Cardiac muscle cell (in vitro differentiated cells and primary cell): ENCODE measurements around the gene HGF. TPM values are rescaled to one million over a fixed set of nuclear protein-coding genes. Genes with fewer than 3 reads are reported as not detected.

Experiments
- DNase-seq, 2 donors: peaks; one replicate each; pipeline versions ENCODE4 v3.0.0 to v3.0.0-alpha.2; 2010 to 2017; ENCODE audit warnings: low read depth in 1 of 2, low spot score in 1 of 2
- H3K27ac ChIP-seq: fragments of 200-600 bp; sonication (generic); 2 replicates; pipeline ENCODE4 v1.5.1; 2016
- H3K27me3 ChIP-seq: fragments of 200-600 bp; sonication (generic); 2 replicates; pipeline ENCODE4 v1.6.0; 2016; ENCODE audit warnings: control low read depth
- H3K36me3 ChIP-seq: fragments of 200-600 bp; sonication (generic); 2 replicates; pipeline ENCODE4 v1.5.1; 2016; ENCODE audit warnings: control low read depth
- H3K4me1 ChIP-seq: fragments of 200-600 bp; sonication (generic); 2 replicates; pipeline ENCODE4 v1.8.1; 2017; ENCODE audit warnings: low read depth, mild to moderate bottlenecking, mixed run types
- H3K4me3 ChIP-seq: fragments of 200-600 bp; sonication (generic); 2 replicates; pipeline ENCODE4 v1.5.1; 2016; ENCODE audit warnings: mild to moderate bottlenecking
- H3K9me3 ChIP-seq: fragments of 200-600 bp; sonication (generic); 2 replicates; pipeline ENCODE4 v1.5.1; 2017; ENCODE audit warnings: low read depth, mild to moderate bottlenecking, control low read depth
- polyA plus RNA-seq: library from polyadenylated mRNA; unstranded; fragments of >200 nt; fragmentation: Nextera tagmentation; extraction: Ambion mirVana; gene quantifications from 2 replicates; pipeline ENCODE4 v1.2.1, GENCODE V29; 2016
- total RNA-seq: library from RNA; depleted of rRNA; stranded (reverse); fragments of >200 nt; gene quantifications from 2 replicates; pipeline ENCODE4 v1.2.3, GENCODE V29; 2016
- TF ChIP-seq, protein P1 (sequence below): IDR thresholded peaks from 2 replicates; pipeline ENCODE4 v1.5.1; 2012; ENCODE audit warnings: low read depth, mild to moderate bottlenecking, low read length

The HGF gene
- total and polyA plus RNA-seq, 2 experiments from 2014 or later: 0.04 to 0.66 TPM

DNA sequence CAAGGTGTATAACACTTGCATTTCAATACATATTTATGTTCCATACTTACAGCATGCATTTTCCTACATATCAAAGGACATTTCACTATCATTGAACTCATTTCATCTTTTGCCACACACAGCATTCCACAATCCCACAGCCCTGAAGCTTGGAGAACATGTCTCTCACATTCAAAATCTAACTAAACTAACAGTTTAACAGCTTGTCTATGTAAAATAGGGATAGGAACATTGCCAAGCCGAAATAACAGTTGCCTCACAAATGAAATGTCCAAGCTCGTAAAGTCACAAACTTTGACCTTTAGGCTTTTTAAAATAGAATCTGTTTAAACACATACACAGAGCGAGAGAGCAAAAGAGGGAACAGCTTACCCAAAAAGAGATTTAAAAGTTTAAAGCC lies 65.3 kb downstream of the HGF start:
- Histone ChIP-seq H3K27me3 (no peaks in the 10 kb centered on the region), H3K36me3 (no peaks in the 10 kb centered on the region), H3K4me3 (no peak overlapping the region), H3K4me1 (no peaks in the 10 kb centered on the region), H3K27ac (no peak overlapping the region), H3K9me3 (no peaks in the 10 kb centered on the region)
- TF ChIP-seq, protein P1, sequence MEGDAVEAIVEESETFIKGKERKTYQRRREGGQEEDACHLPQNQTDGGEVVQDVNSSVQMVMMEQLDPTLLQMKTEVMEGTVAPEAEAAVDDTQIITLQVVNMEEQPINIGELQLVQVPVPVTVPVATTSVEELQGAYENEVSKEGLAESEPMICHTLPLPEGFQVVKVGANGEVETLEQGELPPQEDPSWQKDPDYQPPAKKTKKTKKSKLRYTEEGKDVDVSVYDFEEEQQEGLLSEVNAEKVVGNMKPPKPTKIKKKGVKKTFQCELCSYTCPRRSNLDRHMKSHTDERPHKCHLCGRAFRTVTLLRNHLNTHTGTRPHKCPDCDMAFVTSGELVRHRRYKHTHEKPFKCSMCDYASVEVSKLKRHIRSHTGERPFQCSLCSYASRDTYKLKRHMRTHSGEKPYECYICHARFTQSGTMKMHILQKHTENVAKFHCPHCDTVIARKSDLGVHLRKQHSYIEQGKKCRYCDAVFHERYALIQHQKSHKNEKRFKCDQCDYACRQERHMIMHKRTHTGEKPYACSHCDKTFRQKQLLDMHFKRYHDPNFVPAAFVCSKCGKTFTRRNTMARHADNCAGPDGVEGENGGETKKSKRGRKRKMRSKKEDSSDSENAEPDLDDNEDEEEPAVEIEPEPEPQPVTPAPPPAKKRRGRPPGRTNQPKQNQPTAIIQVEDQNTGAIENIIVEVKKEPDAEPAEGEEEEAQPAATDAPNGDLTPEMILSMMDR: no peak
- peak in 1 of 2 donors; percentile 48 for DNase-seq

DNA sequence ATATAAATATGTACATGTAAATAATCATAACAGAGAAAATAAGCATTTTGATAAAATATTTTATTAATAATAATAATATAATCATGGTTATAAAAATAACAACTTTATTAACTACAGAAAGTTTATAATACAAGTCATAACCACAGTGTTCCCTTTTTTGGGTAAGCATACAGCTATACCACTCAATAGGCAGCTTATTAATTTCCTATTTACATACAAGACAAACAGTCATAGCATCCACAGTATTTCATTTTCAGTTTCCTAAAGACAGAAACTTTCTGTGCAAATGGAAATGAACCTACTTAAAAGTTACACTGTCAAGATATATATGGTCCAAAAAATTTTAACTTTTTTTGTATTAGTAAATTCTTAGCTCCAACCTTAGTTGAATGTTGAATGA lies 70.9 kb downstream of the HGF start:
- DNase-seq: no peak
- Histone ChIP-seq H3K27me3 (no peaks in the 10 kb centered on the region), H3K9me3 (no peaks in the 10 kb centered on the region), H3K4me3 (no peak overlapping the region), H3K36me3 (no peaks in the 10 kb centered on the region), H3K4me1 (no peaks in the 10 kb centered on the region), H3K27ac (no peak overlapping the region)
- TF ChIP-seq, protein P1: no peak

DNA sequence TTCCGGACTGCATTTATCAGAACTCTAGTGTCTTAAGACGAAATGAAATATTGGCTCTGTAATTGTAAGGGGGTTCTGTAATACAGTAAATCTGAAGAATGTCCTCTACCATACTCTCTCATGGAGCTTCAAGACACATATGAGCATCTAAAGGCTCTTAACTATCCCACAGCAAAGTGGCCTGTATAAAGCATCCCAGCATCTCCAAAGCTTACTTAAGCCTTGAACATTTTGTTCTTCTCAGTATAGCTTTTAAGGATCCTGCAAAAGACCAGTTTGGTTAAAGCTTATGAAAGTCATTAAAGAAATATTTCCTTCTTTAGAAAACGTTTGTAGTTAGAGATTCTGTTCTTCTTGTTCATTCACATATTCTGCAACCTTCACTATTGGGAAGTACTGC lies 75.1 kb downstream of the HGF start:
- Histone ChIP-seq H3K4me3 (no peak overlapping the region), H3K4me1 (peaks cover 19% of the 10 kb centered on the region), H3K27me3 (no peaks in the 10 kb centered on the region), H3K36me3 (no peaks in the 10 kb centered on the region), H3K9me3 (no peaks in the 10 kb centered on the region), H3K27ac (no peak overlapping the region)
- DNase-seq: peak in 1 of 2 donors; percentile 32
- TF ChIP-seq, protein P1: no peak

DNA sequence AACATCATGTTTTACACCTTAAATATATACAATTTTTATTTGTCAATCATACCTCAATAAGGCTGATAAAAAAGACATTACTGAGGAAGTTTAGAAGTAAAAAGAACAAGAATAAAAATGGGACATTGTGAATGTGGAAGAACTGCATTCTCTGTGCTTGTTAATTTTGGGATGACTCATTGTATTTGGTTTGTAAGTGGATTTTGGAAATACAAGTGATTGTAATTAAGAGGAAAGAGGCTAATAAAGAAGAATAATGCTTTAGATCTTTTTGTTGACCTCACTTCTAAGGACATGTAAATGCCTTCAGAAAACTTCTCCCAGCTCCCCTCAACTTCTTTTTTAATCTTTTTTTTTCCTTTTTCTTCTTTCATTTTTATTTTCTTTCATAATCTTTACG lies 76.0 kb downstream of the HGF start:
- peaks cover 27% of the 10 kb centered on the region for H3K4me1 ChIP-seq
- no peak for DNase-seq
- no peaks in the 10 kb centered on the region for H3K9me3 ChIP-seq
- H3K27me3 ChIP-seq: no peaks in the 10 kb centered on the region
- no peaks in the 10 kb centered on the region for H3K36me3 ChIP-seq
- no peak overlapping the region for H3K4me3 ChIP-seq
- TF ChIP-seq, protein P1: no peak
- H3K27ac ChIP-seq: no peak overlapping the region

DNA sequence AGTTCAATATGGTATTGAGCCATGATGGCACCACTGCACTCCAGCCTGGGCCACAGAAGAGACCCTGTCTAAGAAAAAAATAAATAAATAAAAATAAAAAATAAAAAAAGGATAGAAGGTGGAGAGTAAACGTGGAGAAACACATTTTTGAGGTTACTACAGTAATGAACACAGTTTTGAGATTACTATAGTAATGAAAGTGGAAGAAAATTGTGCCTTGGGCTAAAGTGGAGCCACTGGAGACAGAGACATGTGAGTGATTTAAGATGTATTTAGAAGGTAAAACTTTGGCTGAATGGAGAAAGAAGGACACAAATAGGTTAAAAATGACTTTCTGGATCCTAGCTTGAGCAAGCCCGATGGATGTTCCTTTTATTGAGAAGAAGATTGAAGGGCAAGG lies 76.8 kb downstream of the HGF start:
- TF ChIP-seq, protein P1: no peak
- no peaks in the 10 kb centered on the region for H3K36me3 ChIP-seq
- H3K4me1 ChIP-seq: peaks cover 35% of the 10 kb centered on the region
- no peak for DNase-seq
- no peaks in the 10 kb centered on the region for H3K9me3 ChIP-seq
- H3K27me3 ChIP-seq: no peaks in the 10 kb centered on the region
- no peak overlapping the region for H3K4me3 ChIP-seq
- no peak overlapping the region for H3K27ac ChIP-seq
